Kidney (tissue), 14 donors: ENCODE results near the gene WDR7. TPM values are rescaled to one million over a fixed set of nuclear protein-coding genes. Genes with fewer than 3 reads are reported as not detected.

ENCODE experiments used
- DNase-seq, 5 donors: peaks; one replicate each; pipeline ENCODE4 v3.0.0-alpha.2; 2013 to 2020
- FAIRE-seq: peaks from 2 replicates; lab custom pipeline; 2012; peaks lifted over from hg19 to GRCh38; lab: Jason Lieb, UNC
- H3K27ac ChIP-seq, 2 donors: one replicate each; pipeline ENCODE4 v1.7.0; 2013; ENCODE audit warnings: low read depth in 2 of 2, low read length in 2 of 2, inconsistent platforms in 1 of 2
- H3K27me3 ChIP-seq: one replicate; pipeline ENCODE4 v1.7.1; 2013; ENCODE audit warnings: low read length, inconsistent platforms; ENCODE audit not compliant: control insufficient read depth, insufficient read depth
- H3K36me3 ChIP-seq, 3 donors: one replicate each; pipeline versions ENCODE4 v1.7.0 to v1.7.1; 2013; ENCODE audit warnings: low read length in 3 of 3, control low read depth in 1 of 3, inconsistent platforms in 1 of 3; ENCODE audit not compliant: insufficient read depth in 3 of 3, control insufficient read depth in 2 of 3
- H3K4me1 ChIP-seq, 3 donors: one replicate each; pipeline versions ENCODE4 v1.7.0 to v1.7.1; 2013; ENCODE audit warnings: low read length in 3 of 3, inconsistent platforms in 1 of 3, low read depth in 1 of 3; ENCODE audit not compliant: control insufficient read depth in 2 of 3, insufficient read depth in 2 of 3
- H3K4me3 ChIP-seq, 3 donors: one replicate each; pipeline versions ENCODE4 v1.7.0 to v1.8.1; 2013; ENCODE audit warnings: low read length in 3 of 3, control low read depth in 1 of 3, inconsistent platforms in 1 of 3
- H3K9ac ChIP-seq, 3 donors: one replicate each; pipeline versions ENCODE4 v1.7.0 to v1.7.1; 2013; ENCODE audit warnings: low read length in 3 of 3, control low read depth in 1 of 3, inconsistent platforms in 1 of 3
- H3K9me3 ChIP-seq, 3 donors: one replicate each; pipeline versions ENCODE4 v1.7.0 to v1.7.1; 2013; ENCODE audit warnings: low read length in 3 of 3, control low read depth in 1 of 3, inconsistent platforms in 1 of 3; ENCODE audit not compliant: control insufficient read depth in 2 of 3, insufficient read depth in 1 of 3
- intact Hi-C: fragments of 100-400 bp; cut with DNase I; formaldehyde crosslinking; loops from one replicate; pipeline ENCODE4 v1.11.1; 2022
- polyA plus RNA-seq: library from polyadenylated mRNA; stranded (reverse); fragments of 350-450 nt; fragmentation: Illumina TruSeq; extraction: RNeasy Lipid Tissue Mini Kit (QIAGEN cat#74804); gene quantifications from one replicate; pipeline ENCODE4 v1.2.3, GENCODE V29; 2014; ENCODE audit warnings: low read depth, low replicate concordance; ENCODE audit not compliant: insufficient read depth
- total RNA-seq: library from RNA; stranded (reverse); fragmentation: NEBNext Ultra II Directional; extraction: Animal tissue kit (Norgen Biotek cat#: 25700); gene quantifications from one replicate; pipeline ENCODE4 v1.2.1, GENCODE V29; 2021
- TF ChIP-seq, protein P1 (sequence below): IDR thresholded peaks from 3 replicates; pipeline ENCODE4 v1.5.1; 2012; ENCODE audit warnings: mild to moderate bottlenecking, moderate library complexity, borderline replicate concordance; ENCODE audit not compliant: insufficient read depth; ENCODE audit errors: extremely low read depth
- donor health status: control.
- donor health status: control.
- donor health status: control.
- donor health status: control.
- donor health status: control.
- donor health status: DM: yes; HTN: yes; CAD: no.
- donor health status: Normal renal cell carcinoma (clear cell type).

Gene WDR7
- total and polyA plus RNA-seq, 2 donors from 2014 or later, result 7.3 to 34.4 TPM

DNA sequence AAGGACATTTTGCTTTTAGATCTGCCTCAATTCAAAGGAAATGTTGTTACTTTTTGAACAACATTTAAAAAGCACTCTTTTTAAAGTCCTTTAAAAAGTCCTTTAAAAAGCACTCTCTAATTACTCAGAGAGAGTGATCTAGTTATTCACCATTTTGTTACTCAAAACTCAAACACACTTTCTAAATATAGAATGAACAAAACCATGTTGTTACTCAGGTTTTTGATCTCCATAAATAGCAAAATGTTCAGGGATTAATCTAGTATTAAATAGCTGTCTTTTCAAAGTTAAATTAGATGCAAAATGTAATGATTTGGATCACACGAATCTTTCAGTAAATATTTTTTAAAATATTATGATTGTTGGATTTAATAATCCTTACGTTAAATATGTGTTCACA lies 352.2 kb downstream of the WDR7 start:
- Histone ChIP-seq H3K27me3 (no peaks in the 10 kb centered on the region), H3K9ac (no peak overlapping the region), H3K4me1 (no peaks in the 10 kb centered on the region), H3K27ac (no peak overlapping the region), H3K36me3 (no peaks in the 10 kb centered on the region), H3K4me3 (no peak overlapping the region), H3K9me3 (no peaks in the 10 kb centered on the region)
- TF ChIP-seq, protein P1, sequence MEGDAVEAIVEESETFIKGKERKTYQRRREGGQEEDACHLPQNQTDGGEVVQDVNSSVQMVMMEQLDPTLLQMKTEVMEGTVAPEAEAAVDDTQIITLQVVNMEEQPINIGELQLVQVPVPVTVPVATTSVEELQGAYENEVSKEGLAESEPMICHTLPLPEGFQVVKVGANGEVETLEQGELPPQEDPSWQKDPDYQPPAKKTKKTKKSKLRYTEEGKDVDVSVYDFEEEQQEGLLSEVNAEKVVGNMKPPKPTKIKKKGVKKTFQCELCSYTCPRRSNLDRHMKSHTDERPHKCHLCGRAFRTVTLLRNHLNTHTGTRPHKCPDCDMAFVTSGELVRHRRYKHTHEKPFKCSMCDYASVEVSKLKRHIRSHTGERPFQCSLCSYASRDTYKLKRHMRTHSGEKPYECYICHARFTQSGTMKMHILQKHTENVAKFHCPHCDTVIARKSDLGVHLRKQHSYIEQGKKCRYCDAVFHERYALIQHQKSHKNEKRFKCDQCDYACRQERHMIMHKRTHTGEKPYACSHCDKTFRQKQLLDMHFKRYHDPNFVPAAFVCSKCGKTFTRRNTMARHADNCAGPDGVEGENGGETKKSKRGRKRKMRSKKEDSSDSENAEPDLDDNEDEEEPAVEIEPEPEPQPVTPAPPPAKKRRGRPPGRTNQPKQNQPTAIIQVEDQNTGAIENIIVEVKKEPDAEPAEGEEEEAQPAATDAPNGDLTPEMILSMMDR, result no peak
- FAIRE-seq, result peak; percentile 13
- intact Hi-C loops, result no loop called here
- DNase-seq, result no peak

DNA sequence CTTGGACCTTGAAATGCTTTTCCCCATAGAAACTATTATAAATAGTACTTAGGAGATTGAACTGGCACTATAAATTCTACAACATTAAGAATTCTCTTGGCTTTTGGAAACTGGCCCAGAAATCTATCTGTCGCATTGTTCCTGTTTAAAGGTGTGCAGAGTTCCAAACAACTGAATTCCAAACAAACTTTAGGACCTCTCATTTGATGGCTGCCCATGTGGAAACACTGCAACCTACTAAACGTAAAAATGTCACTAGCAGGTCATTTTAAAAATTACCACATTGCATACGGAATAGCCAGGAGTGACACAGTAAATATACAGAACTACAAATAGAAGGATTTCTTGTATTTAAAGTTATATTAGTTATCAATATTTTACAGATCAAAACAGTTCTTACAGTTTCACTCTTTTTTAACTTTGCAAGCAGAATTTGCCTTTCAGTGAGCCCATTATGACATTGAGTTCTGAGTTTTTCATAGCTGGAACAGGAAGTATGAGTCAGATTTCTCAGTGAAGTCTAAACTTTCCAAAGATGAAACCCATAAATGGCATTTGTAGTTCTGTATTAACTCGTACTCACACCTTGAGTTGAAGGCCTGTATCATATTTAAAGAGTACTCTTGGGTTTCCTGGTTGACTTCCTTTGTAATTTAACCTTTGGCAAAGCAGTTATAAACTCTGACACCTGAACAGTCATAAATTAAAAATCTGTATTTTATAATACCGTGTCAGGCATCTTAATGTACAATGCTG lies 353.4 kb downstream of the WDR7 start:
- DNase-seq (peak in 2 of 5 donors; percentile 13 to 25), FAIRE-seq (no peak)
- Histone ChIP-seq H3K9ac (no peak overlapping the region), H3K4me1 (no peaks in the 10 kb centered on the region), H3K27ac (peak overlapping the region in 1 of 2 donors; percentile 40), H3K9me3 (no peaks in the 10 kb centered on the region), H3K4me3 (no peak overlapping the region), H3K36me3 (no peaks in the 10 kb centered on the region), H3K27me3 (no peaks in the 10 kb centered on the region)
- TF ChIP-seq, protein P1, result no peak
- intact Hi-C loops, result no loop called here

- intact Hi-C loops, result no loop called here
- TF ChIP-seq, protein P1, result no peak
- DNase-seq (no peak), FAIRE-seq (no peak)
- Histone ChIP-seq H3K4me1 (no peaks in the 10 kb centered on the region), H3K27me3 (no peaks in the 10 kb centered on the region), H3K27ac (no peak overlapping the region), H3K36me3 (no peaks in the 10 kb centered on the region), H3K9me3 (no peaks in the 10 kb centered on the region), H3K9ac (no peak overlapping the region), H3K4me3 (no peak overlapping the region)
Measured at GRCh38 chr18:57008001-57008686, 357.0 kb downstream of the WDR7 start.
